HG02870 (cell line): ENCODE results near the gene RPL7L1.
"Not testable (repeated sequence)": the region's sequence is repeated elsewhere in the genome, so short reads cannot be mapped to it uniquely, and the experiment has no call there.

Experiments
- ATAC-seq: cut with Tn5 transposase; IDR thresholded peaks from one replicate; pipeline ENCODE4 v1.9.1; 2021; ENCODE audit warnings: mild to moderate bottlenecking, moderate library complexity; ENCODE audit not compliant: unreplicated experiment

RPL7L1 gene

GRCh38 chr6:42890311-42891198 lies 11.1 kb downstream of the RPL7L1 start:
- ATAC-seq: peak; percentile 88

- ATAC-seq: no peak
Measured at GRCh38 chr6:42891199-42891722, 11.8 kb downstream of the RPL7L1 start.

GRCh38 chr6:42894041-42894828 lies 14.8 kb downstream of the RPL7L1 start:
- ATAC-seq: not testable (repeated sequence)

GRCh38 chr6:42896178-42896719 lies 16.8 kb downstream of the RPL7L1 start:
- ATAC-seq: no peak

GRCh38 chr6:42898891-42899361 lies 19.5 kb downstream of the RPL7L1 start:
- ATAC-seq: no peak

- ATAC-seq: no peak
Measured at GRCh38 chr6:42899871-42900270, 20.5 kb downstream of the RPL7L1 start.

GRCh38 chr6:42901538-42901957 lies 22.1 kb downstream of the RPL7L1 start:
- no peak for ATAC-seq

GRCh38 chr6:42902429-42903263 lies 23.2 kb downstream of the RPL7L1 start:
- ATAC-seq: not testable (repeated sequence)

GRCh38 chr6:42904467-42904866 lies 25.1 kb downstream of the RPL7L1 start:
- ATAC-seq: no peak

GRCh38 chr6:42907336-42907735 lies 27.9 kb downstream of the RPL7L1 start:
- no peak for ATAC-seq

GRCh38 chr6:42909835-42910234 lies 30.4 kb downstream of the RPL7L1 start:
- no peak for ATAC-seq

- no peak for ATAC-seq
Measured at GRCh38 chr6:42911171-42912021, 32.0 kb downstream of the RPL7L1 start.

- no peak for ATAC-seq
Measured at GRCh38 chr6:42914546-42914945, 35.1 kb downstream of the RPL7L1 start.

GRCh38 chr6:42915732-42916131 lies 36.3 kb downstream of the RPL7L1 start, which contains the start of gene PTCRA:
Gene PTCRA, plus strand, starts transcription at chr6:42916053. Its CDS starts 17 bp downstream, at chr6:42916070.
- ATAC-seq: peak; percentile 41

GRCh38 chr6:42916288-42916687 lies 36.9 kb downstream of the RPL7L1 start:
- ATAC-seq: no peak

- no peak for ATAC-seq
Measured at GRCh38 chr6:42921801-42922200, 42.4 kb downstream of the RPL7L1 start.

GRCh38 chr6:42923666-42924065 lies 44.2 kb downstream of the RPL7L1 start:
- ATAC-seq: no peak

GRCh38 chr6:42925248-42925857 lies 45.9 kb downstream of the RPL7L1 start:
- no peak for ATAC-seq
